MCF 10A (cell line): ENCODE results near the gene MSANTD3. TPM values are rescaled to one million over a fixed set of nuclear protein-coding genes. Genes with fewer than 3 reads are reported as not detected.

ENCODE experiments used
- BruUV-seq: library from RNA; stranded (reverse); fragments of 400-500 nt; replicated peaks from 2 replicates; lab custom pipeline; 2021; lab: Mats Ljungman, UMichigan
- CTCF ChIA-PET: fragments of 300-600 bp; sonication (Branson Sonifier 250); formaldehyde crosslinking; extraction: SDS; loops from one replicate; lab custom pipeline; 2021; ENCODE audit warnings: antibody characterized with exemption, inconsistent platforms; lab: Yijun Ruan, JAX
- POLR2A ChIA-PET: fragments of 300-600, 350-650 bp; sonication (Branson Sonifier 250); formaldehyde crosslinking; extraction: SDS; loops from one replicate; lab custom pipeline; 2020; ENCODE audit warnings: antibody characterized with exemption, inconsistent platforms; lab: Yijun Ruan, JAX
- DNase-seq: peaks from one replicate; pipeline ENCODE4 v3.0.0-alpha.2; 2018; ENCODE audit not compliant: unreplicated experiment
- H3K27ac Mint-ChIP-seq: one replicate; pipeline ENCODE4 v1.8.0; 2022; ENCODE audit warnings: mild to moderate bottlenecking, low read depth, mixed read lengths; ENCODE audit not compliant: unreplicated experiment
- H3K27me3 Mint-ChIP-seq: one replicate; pipeline ENCODE4 v1.8.0; 2022; ENCODE audit warnings: mixed read lengths; ENCODE audit not compliant: insufficient read depth, unreplicated experiment
- H3K36me3 Mint-ChIP-seq: one replicate; pipeline ENCODE4 v1.8.0; 2022; ENCODE audit warnings: mild to moderate bottlenecking, moderate library complexity, mixed read lengths; ENCODE audit not compliant: insufficient read depth, unreplicated experiment
- H3K4me1 Mint-ChIP-seq: one replicate; pipeline ENCODE4 v1.8.0; 2022; ENCODE audit warnings: mixed read lengths; ENCODE audit not compliant: insufficient read depth, unreplicated experiment
- H3K4me3 Mint-ChIP-seq: one replicate; pipeline ENCODE4 v1.8.0; 2022; ENCODE audit warnings: mild to moderate bottlenecking, moderate library complexity, mixed read lengths; ENCODE audit not compliant: unreplicated experiment
- H3K9me3 Mint-ChIP-seq: one replicate; pipeline ENCODE4 v1.8.0; 2022; ENCODE audit warnings: mixed read lengths; ENCODE audit not compliant: unreplicated experiment
- intact Hi-C: fragments of 100-400 bp; cut with micrococcal nuclease; formaldehyde crosslinking; loops from 2 replicates; pipeline ENCODE4 v1.14.1; 2022
- total RNA-seq: library from RNA; stranded (reverse); gene quantifications from 2 replicates; pipeline ENCODE4 v1.2.3, GENCODE V29; 2022
- TF ChIP-seq, protein P1 (sequence below): fragments of 200-600 bp; IDR thresholded peaks from one replicate; pipeline ENCODE4 v1.8.0; 2022; ENCODE audit warnings: antibody characterized with exemption, mild to moderate bottlenecking; ENCODE audit not compliant: unreplicated experiment

MSANTD3 gene
- total RNA-seq, 1 experiment from 2014 or later = 41.3 TPM

DNA sequence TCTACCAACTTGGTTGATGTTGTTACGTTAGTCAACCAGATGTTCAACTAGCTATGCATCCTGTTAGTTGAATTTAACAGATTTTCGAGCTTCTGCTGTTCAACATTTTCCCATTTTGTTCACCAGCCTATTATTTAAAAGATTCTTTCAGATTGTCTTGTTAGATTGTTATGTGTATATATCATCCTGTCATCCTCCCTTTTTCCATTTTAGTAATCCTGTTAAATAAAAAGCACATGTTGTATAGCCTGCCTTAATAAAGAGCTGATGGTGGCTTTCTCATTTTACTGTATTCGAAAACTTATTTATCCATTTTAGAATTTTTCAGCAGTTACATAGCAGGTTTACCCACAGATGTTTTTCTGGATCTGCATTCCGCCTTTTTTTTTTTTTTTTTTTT is 50.3 kb downstream of the MSANTD3 start:
- no peaks in the 10 kb centered on the region for H3K9me3 Mint-ChIP-seq
- no peak for DNase-seq
- H3K27me3 Mint-ChIP-seq = no peaks in the 10 kb centered on the region
- H3K27ac Mint-ChIP-seq = no peak overlapping the region
- no peaks in the 10 kb centered on the region for H3K4me1 Mint-ChIP-seq
- H3K36me3 Mint-ChIP-seq = no peaks in the 10 kb centered on the region
- no TSS peak for BruUV-seq
- CTCF ChIA-PET = interaction anchor here (1.0 to 1.6 kb wide), 3 partner anchors 39 to 642 kb away, joined by 3 to 12 read pairs (median 4); no protein-coding TSS in a partner anchor
- intact Hi-C loops = no loop called here
- H3K4me3 Mint-ChIP-seq = no peak overlapping the region
- POLR2A ChIA-PET = no interaction called here
- TF ChIP-seq, protein P1, sequence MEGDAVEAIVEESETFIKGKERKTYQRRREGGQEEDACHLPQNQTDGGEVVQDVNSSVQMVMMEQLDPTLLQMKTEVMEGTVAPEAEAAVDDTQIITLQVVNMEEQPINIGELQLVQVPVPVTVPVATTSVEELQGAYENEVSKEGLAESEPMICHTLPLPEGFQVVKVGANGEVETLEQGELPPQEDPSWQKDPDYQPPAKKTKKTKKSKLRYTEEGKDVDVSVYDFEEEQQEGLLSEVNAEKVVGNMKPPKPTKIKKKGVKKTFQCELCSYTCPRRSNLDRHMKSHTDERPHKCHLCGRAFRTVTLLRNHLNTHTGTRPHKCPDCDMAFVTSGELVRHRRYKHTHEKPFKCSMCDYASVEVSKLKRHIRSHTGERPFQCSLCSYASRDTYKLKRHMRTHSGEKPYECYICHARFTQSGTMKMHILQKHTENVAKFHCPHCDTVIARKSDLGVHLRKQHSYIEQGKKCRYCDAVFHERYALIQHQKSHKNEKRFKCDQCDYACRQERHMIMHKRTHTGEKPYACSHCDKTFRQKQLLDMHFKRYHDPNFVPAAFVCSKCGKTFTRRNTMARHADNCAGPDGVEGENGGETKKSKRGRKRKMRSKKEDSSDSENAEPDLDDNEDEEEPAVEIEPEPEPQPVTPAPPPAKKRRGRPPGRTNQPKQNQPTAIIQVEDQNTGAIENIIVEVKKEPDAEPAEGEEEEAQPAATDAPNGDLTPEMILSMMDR = no peak

DNA sequence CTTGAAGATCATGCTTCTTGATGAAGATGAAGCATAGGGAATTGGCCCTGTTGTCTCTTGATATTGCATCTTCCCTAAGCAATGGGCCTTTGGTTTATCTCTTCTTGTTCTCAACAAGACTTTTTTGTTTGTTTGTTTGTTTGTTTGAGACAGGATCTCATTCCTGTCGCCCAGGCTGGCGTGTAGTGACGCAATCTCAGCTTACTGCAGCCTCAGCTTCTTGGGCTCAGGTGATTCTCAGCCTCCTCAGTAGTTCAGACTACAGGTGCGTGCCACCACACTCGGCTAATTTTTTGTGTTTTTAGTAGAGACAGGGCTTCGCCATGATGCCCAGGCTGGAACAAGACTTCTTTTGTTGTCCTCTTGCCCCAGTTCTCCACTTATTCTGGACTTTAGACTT is 51.2 kb downstream of the MSANTD3 start:
- TF ChIP-seq, protein P1 = no peak
- no peak for DNase-seq
- Mint-ChIP-seq H3K27me3 (no peaks in the 10 kb centered on the region), H3K4me1 (no peaks in the 10 kb centered on the region), H3K9me3 (no peaks in the 10 kb centered on the region), H3K36me3 (no peaks in the 10 kb centered on the region), H3K4me3 (no peak overlapping the region), H3K27ac (no peak overlapping the region)
- ChIA-PET POLR2A (no interaction called here), CTCF (interaction anchor here (0.6 to 1.6 kb wide), 6 partner anchors 33 to 156 kb away, joined by 3 to 12 read pairs (median 4); no protein-coding TSS in a partner anchor)
- intact Hi-C loops = no loop called here
- no TSS peak for BruUV-seq

DNA sequence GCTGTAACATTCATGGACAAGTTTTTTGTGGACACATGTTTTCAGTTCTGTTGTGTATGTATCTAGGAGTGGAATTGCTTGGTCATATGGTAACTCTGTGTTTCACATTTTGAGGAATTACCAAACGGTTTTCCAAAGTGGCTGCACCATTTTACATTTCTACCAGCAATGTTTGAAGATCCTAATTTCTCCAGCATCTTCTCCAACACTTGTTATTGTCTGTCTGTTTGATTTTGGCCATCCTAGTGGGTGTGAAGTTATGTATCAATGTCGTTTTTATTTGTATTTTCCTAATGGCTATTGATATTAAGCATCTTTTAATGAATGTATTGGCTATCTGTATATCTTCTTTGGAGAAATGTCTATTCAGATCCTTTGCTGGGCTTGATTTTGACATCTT is 52.9 kb downstream of the MSANTD3 start:
- H3K9me3 Mint-ChIP-seq = no peaks in the 10 kb centered on the region
- no peak for DNase-seq
- intact Hi-C loops = no loop called here
- H3K36me3 Mint-ChIP-seq = no peaks in the 10 kb centered on the region
- no TSS peak for BruUV-seq
- H3K4me1 Mint-ChIP-seq = no peaks in the 10 kb centered on the region
- ChIA-PET POLR2A (no interaction called here), CTCF (no interaction called here)
- no peak overlapping the region for H3K27ac Mint-ChIP-seq
- TF ChIP-seq, protein P1 = no peak
- no peak overlapping the region for H3K4me3 Mint-ChIP-seq
- H3K27me3 Mint-ChIP-seq = no peaks in the 10 kb centered on the region

DNA sequence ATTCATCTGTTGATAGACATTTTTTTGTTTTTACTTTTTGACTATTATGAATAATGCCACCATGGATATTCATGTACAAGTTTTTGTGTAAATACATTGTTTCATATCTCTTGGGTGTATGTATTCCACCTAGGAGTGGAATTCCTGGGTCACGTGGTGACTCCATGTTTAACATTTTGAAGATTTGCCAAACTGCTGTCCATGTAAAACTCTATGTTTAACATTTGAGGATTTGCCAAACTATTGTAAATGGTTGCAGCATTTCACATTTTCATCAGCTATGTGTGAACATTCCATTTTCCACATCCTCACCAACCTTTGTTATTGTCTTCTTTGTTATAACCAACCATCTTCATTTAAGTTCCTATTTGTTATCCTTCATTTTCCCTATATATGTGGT is 58.3 kb downstream of the MSANTD3 start:
- Mint-ChIP-seq H3K27ac (no peak overlapping the region), H3K27me3 (no peaks in the 10 kb centered on the region), H3K4me1 (no peaks in the 10 kb centered on the region), H3K4me3 (no peak overlapping the region), H3K9me3 (no peaks in the 10 kb centered on the region), H3K36me3 (no peaks in the 10 kb centered on the region)
- ChIA-PET CTCF (no interaction called here), POLR2A (no interaction called here)
- intact Hi-C loops = no loop called here
- DNase-seq = no peak
- no TSS peak for BruUV-seq
- TF ChIP-seq, protein P1 = no peak
